Adrenal gland (tissue), 5 donors: ENCODE data around the gene MYO18A.

Experiments used
- CTCF ChIP-seq, 6 experiments: fragments of 450-650 bp in 4 of 6; fragments of 200-600 bp in 2 of 6; sonication (generic) in 1 of 6; IDR thresholded peaks; 1 replicate in 5 of 6; 2 replicates in 1 of 6; pipeline versions ENCODE4 v1.5.1 to v1.8.0; 2016 to 2021; ENCODE audit warnings: antibody characterized with exemption in 6 of 6, mild to moderate bottlenecking in 2 of 6, moderate library complexity in 1 of 6
- POLR2A ChIP-seq, 2 donors: fragments of 450-650 bp; IDR thresholded peaks; one replicate each; pipeline ENCODE4 v1.6.1; 2017; ENCODE audit warnings: antibody characterized with exemption in 2 of 2, mild to moderate bottlenecking in 2 of 2, moderate library complexity in 1 of 2
- donor health status: DM: no; HTN: no; CAD: no.

GRCh38 chr17:29169806-29170591 is 10.2 kb downstream of the MYO18A start:
- no peak for TF ChIP-seq POLR2A (IDR thresholded peaks at IDR 0.05)
- no peak for TF ChIP-seq CTCF (IDR thresholded peaks at IDR 0.05)
